ENCODE measurements around the gene PLA1A.

Gene PLA1A

DNA sequence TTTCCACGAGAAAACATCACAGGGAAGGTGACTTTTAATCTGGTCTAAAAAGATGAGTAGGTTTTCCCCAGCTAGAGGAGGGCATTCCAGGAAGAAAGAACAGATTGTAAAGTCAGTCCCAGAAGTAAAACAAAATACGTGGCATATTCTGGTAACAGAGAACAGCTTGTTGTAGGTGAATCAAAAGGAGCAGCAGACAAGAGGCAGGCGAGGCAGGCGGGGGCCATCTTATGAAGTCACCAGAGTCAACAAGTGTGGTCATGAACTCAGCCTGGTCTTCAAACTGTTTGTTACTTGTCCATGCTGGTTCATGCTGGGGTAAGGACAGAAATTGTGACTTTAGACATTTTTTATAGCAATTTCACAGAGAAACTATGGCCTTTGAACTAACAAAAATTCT, 66.7 kb downstream of the PLA1A start:
- no peak for DNase-seq

DNA sequence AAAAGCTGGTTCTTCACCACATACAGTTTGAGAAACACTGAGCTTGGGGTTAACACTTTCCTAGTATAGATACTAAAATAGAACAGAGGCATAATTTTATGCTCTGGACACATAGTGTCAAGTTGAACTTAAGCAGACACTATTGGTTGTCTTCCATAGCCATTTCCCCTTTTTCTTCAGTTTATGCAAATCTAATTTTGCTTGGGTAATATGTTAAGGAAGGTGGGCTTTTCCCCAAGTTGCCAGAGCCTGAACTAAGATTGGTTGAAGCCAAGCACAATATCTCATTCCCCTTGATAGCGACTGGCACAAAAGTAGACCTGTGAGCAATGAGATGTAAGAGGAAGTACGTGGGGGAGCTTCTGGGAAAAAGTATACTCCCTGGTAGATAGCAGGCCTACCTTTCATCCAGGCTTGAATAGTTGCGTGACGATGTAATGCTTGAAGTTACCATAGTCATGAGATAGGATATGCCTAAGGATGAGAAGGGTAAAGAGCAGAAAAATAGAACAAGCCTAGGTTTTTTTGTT, 67.2 kb downstream of the PLA1A start:
- no peaks in the 10 kb centered on the region for H3K9me3 ChIP-seq
- H3K4me1 ChIP-seq: peaks cover 29% of the 10 kb centered on the region
- TF ChIP-seq CTCF (IDR thresholded peaks at IDR 0.05; ENCODE audit: low read depth, low read length): no peak
- peaks cover 17% of the 10 kb centered on the region for H3K36me3 ChIP-seq
- no peak overlapping the region for H3K4me3 ChIP-seq (ENCODE audit: low read depth, low read length)
- no peaks in the 10 kb centered on the region for H3K27me3 ChIP-seq
- no peak for DNase-seq

More for the DNA sequence above, 66.7 kb downstream of the PLA1A start:
- no peak overlapping the region for H3K4me3 ChIP-seq (ENCODE audit: low read depth, low read length)
- H3K27me3 ChIP-seq: no peaks in the 10 kb centered on the region
- peaks cover 13% of the 10 kb centered on the region for H3K36me3 ChIP-seq
- no peaks in the 10 kb centered on the region for H3K9me3 ChIP-seq
- H3K4me1 ChIP-seq: peaks cover 32% of the 10 kb centered on the region
- TF ChIP-seq CTCF (IDR thresholded peaks at IDR 0.05; ENCODE audit: low read depth, low read length): no peak

DNA sequence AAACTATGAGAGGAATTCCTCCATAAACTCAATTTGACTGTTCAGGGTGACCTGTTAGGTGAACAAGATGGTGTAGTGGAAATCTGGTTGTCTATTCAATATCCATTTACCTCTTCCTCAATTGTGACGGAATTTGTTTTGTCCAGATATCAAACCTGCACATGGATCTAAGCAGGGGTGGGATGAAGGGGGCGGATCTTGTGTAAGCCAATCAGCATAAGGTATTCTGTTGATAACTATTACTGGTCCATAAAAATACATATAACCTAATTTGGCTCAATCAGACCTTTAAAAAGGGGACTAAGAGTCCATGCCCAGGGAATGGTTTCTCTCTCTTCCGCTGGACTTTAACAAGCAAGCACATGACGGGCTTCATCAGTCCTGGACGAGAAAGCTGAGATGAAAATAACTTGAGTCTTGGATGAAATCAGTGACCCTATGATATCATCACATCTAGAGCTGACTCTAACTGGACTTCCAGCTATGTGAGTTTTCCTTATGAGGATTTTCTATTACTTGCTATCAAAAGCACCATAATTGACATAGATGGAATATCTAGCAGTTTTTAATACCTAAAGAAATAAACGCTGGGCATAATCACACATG, 68.4 kb downstream of the PLA1A start:
- DNase-seq: no peak
- peaks cover 29% of the 10 kb centered on the region for H3K36me3 ChIP-seq
- TF ChIP-seq CTCF (IDR thresholded peaks at IDR 0.05; ENCODE audit: low read depth, low read length): no peak
- H3K27me3 ChIP-seq: no peaks in the 10 kb centered on the region
- no peaks in the 10 kb centered on the region for H3K9me3 ChIP-seq
- H3K4me3 ChIP-seq (ENCODE audit: low read depth, low read length): no peak overlapping the region
- H3K4me1 ChIP-seq: peaks cover 26% of the 10 kb centered on the region

DNA sequence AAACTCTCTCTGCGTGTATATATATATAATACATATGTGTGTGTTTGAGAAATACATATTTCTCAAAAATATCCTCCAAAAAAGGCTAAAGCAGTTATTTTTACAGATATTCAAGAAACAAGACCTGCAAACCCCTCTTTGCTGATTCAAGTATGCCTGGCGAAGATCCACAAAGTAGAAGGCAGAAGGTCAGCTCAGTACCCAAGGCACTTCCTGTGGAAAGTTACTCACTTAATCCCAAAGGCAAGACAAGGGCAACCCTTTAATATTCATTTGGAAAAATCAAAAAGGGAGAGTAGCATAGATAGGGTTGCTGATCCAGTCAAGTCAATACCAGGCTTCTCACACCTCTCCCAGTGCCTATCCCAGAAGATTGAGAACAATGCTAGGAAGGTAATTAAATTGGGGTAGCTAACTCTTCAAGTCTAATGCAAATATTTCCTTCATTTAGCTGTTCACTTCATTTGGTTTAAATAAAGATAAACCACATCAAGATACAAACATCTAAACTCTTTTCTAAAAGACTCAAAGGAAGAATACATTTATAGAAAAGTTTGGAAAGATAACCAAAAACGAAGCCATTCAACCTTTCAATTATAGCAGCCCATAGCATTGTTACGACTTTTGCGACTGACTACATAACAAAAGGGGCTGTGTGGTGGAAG, 72.4 kb downstream of the PLA1A start:
- peaks cover 67% of the 10 kb centered on the region for H3K36me3 ChIP-seq
- H3K9me3 ChIP-seq: no peaks in the 10 kb centered on the region
- H3K27me3 ChIP-seq: no peaks in the 10 kb centered on the region
- H3K4me3 ChIP-seq (ENCODE audit: low read depth, low read length): no peak overlapping the region
- no peak for TF ChIP-seq CTCF (IDR thresholded peaks at IDR 0.05; ENCODE audit: low read depth, low read length)
- DNase-seq: no peak
- H3K4me1 ChIP-seq: peaks cover 4% of the 10 kb centered on the region; the same call in 1 of the 2 replicates

- Histone ChIP-seq H3K4me1 (peaks cover 19% of the 10 kb centered on the region), H3K36me3 (peaks cover 73% of the 10 kb centered on the region), H3K4me3 (ENCODE audit: low read depth, low read length) (no peak overlapping the region), H3K9me3 (no peaks in the 10 kb centered on the region), H3K27me3 (no peaks in the 10 kb centered on the region)
- no peak for TF ChIP-seq CTCF (IDR thresholded peaks at IDR 0.05; ENCODE audit: low read depth, low read length)
- no peak for DNase-seq
Measured at GRCh38 chr3:119672776-119673175, 75.1 kb downstream of the PLA1A start.

GRCh38 chr3:119673875-119674274, 76.2 kb downstream of the PLA1A start:
- TF ChIP-seq CTCF (IDR thresholded peaks at IDR 0.05; ENCODE audit: low read depth, low read length): no peak
- no peak for DNase-seq

More at GRCh38 chr3:119673875-119674274, 76.2 kb downstream of the PLA1A start:
- Histone ChIP-seq H3K9me3 (no peaks in the 10 kb centered on the region), H3K27me3 (no peaks in the 10 kb centered on the region), H3K4me1 (peaks cover 19% of the 10 kb centered on the region), H3K4me3 (ENCODE audit: low read depth, low read length) (no peak overlapping the region), H3K36me3 (peaks cover 66% of the 10 kb centered on the region)
